OCI-LY7 (cell line): Measurements from ENCODE around the gene C9orf152.

Experiments
- EZH2phosphoT487 ChIP-seq: fragments of 200-600 bp; sonication (generic); IDR thresholded peaks from 2 replicates; pipeline ENCODE4 v1.6.1; 2018; ENCODE audit warnings: low read depth, borderline replicate concordance, mild to moderate bottlenecking, mixed run types, antibody characterized with exemption, low read length, moderate library complexity, mixed read lengths
- TF ChIP-seq, protein P1 (sequence below): fragments of 200-600 bp; sonication (generic); conservative IDR thresholded peaks from 2 replicates; pipeline ENCODE4 v1.5.1; 2014; ENCODE audit warnings: mild to moderate bottlenecking, antibody characterized with exemption, low read length, moderate library complexity, mixed read lengths

DNA sequence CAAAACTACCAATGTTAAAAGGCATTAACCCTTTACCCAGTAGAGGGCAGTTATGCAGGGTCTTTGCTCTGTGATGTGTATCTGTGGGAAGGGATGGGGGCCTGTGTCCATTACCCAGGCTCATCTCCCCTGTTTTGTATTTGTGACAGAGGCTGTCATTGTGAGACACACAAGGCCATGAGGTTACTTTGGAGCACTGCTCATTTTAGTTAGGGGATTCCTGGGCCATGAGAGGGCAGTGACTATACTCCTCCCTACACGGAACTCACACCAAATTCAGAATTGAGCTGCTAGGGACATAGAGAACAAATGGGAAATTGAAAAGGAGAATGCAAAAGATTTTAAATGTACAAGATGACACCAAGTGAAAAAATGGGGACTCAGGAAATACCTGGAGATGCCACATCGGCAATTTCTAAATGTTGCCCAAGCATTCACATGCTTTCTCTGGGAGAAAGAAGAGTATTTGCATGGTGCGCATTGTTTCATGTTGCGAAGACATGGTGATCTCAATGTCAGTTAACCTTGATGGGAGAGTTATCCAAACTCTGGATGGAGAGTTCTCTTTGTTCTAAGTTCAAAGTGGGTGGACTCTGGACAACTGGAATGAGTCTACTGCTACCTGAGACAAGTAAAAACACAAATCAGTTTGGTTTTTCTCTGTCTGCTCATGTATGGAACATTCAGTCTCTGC is 32.5 kb downstream of the C9orf152 start:
- TF ChIP-seq, protein P1, sequence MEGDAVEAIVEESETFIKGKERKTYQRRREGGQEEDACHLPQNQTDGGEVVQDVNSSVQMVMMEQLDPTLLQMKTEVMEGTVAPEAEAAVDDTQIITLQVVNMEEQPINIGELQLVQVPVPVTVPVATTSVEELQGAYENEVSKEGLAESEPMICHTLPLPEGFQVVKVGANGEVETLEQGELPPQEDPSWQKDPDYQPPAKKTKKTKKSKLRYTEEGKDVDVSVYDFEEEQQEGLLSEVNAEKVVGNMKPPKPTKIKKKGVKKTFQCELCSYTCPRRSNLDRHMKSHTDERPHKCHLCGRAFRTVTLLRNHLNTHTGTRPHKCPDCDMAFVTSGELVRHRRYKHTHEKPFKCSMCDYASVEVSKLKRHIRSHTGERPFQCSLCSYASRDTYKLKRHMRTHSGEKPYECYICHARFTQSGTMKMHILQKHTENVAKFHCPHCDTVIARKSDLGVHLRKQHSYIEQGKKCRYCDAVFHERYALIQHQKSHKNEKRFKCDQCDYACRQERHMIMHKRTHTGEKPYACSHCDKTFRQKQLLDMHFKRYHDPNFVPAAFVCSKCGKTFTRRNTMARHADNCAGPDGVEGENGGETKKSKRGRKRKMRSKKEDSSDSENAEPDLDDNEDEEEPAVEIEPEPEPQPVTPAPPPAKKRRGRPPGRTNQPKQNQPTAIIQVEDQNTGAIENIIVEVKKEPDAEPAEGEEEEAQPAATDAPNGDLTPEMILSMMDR: 0 out of 2 replicates have a peak, but pooled peaks have one; percentile 27
- no peak for TF ChIP-seq EZH2phosphoT487
